Dermis microvascular lymphatic vessel endothelial cell (primary cell): ENCODE measurements around the gene TMEM169. TPM values are rescaled to one million over a fixed set of nuclear protein-coding genes. Genes with fewer than 3 reads are reported as not detected.

Source experiments
- DNase-seq, 2 donors: peaks; one replicate each; pipeline versions ENCODE4 v3.0.0 to v3.0.0-alpha.2; 2010; ENCODE audit warnings: low read depth in 2 of 2
- total RNA-seq: library from RNA; depleted of rRNA; stranded (reverse); fragments of >200 nt; gene quantifications from 2 replicates; pipeline ENCODE4 v1.2.1, GENCODE V29; 2014

Gene TMEM169, protein sequence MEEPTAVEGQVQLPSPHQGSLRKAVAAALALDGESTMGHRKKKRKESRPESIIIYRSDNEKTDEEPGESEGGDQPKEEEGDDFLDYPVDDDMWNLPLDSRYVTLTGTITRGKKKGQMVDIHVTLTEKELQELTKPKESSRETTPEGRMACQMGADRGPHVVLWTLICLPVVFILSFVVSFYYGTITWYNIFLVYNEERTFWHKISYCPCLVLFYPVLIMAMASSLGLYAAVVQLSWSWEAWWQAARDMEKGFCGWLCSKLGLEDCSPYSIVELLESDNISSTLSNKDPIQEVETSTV
- 0.13 TPM in 2 replicates for total RNA-seq

- peak in 1 of 2 donors; percentile 47 for DNase-seq
Observed at GRCh38 chr2:216081487-216082116, at the start of gene TMEM169, which contains the start of gene PECR. TSS of gene TMEM169 (plus strand) at chr2:216081919. CDS start at chr2:216095964, 14,045 bp downstream. TSS of gene PECR (minus strand) at chr2:216081809. CDS start at chr2:216081741, 68 bp downstream.

DNA sequence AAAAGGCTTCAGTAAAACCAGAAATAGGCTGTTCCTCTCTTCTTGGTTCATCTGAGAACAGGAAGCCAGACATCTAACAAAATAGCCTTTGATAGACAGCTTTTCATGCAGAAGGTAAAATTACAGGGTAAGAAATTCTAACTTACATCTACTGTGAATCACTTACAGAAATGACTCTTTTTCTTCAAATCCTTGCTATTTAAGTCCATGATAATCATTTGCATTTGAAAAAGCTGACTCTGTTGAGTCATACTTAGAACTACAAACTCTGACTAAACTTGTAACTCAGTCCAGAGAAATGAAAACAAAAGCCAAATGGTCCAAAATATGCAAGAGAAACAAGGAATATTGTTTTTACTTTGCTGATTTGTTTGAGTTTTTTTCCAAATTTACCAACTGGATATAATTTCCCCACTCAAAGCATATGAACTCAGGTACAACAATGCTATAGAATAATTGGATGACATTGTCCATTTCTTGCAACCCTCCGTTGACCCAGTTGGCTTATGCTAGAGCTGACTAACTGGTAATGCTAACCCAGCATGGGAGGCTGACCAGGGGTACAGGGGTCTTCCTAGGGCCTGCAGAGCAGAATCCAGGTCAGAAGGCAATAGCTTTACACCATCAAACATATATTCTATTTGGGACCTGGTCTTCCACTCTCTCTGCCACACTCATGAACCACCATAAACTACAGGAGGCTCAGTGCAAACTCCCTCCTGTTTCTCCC, 49.6 kb upstream of the TMEM169 start:
- no peak for DNase-seq

DNA sequence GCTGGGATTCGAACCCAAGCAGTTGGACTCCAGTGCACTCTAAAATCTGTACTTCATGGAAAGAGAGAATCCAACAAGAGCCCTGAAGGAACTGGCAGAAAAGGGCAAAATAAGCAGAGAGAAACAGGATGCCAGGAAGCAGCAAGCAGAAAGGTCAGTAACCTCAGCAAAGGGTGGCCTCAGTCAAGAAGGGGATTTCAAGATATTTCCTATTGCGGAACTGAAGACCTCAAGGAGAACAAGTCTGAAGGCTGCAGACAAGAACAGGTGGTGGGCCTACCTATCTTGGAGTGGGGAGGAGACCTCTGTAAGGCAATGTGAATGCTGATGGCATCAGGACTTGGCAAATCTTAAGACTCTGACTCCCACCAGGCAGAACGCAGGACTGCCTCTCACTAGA, 48.3 kb upstream of the TMEM169 start:
- no peak for DNase-seq

- DNase-seq: peak; percentile 45 to 65
Observed at GRCh38 chr2:216034065-216034464, 47.7 kb upstream of the TMEM169 start.

- DNase-seq: no peak
Observed at GRCh38 chr2:216039918-216040317, 41.8 kb upstream of the TMEM169 start.

GRCh38 chr2:216041438-216041837, 40.3 kb upstream of the TMEM169 start:
- DNase-seq: no peak

DNA sequence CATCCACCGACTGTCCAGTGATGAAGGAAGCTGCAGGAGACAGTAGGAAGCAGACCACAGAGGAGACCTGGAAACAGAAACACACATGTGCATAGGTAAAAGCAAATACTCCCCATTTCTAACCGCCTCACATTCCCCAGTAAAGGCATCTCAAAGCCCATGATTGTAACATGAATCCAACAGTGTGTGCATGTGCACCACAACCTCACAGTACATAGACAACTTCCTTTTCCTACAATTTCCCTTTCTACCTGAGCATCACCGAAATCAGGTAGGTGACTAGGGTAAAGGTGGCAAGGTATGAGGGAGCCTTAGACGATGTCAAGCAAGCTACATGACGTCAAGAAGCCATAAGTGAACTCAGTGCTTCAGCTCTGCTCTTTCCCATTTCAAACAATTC, 37.8 kb upstream of the TMEM169 start:
- DNase-seq: no peak

DNA sequence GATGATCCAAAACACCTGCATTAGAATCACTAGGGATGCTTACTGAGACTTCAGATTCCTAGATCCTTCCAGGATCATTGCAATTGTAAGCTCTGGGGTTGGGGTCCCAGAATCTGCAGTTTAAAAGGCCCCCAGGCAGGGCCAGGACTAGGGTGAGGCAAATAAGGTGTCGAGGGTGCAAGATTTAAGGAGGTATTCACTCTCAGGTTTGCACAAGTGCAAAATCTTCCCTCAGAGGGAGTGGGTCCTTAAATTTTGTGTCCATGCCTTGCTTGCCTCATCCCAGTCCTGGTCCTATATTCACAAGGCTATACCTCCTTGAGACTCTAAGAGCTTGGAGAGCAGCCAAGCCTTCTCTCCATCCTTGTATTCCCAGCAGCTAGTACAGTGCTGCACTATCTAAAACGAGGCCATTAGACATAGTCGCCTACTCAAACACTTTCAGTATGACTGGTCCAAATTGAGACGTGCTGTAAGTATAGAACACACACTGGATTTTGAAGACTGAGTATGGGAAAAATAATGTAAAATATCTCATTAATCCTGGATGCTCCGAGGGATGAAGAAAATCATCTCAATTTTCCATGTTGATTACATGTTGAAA, 36.7 kb upstream of the TMEM169 start:
- DNase-seq: no peak

DNA sequence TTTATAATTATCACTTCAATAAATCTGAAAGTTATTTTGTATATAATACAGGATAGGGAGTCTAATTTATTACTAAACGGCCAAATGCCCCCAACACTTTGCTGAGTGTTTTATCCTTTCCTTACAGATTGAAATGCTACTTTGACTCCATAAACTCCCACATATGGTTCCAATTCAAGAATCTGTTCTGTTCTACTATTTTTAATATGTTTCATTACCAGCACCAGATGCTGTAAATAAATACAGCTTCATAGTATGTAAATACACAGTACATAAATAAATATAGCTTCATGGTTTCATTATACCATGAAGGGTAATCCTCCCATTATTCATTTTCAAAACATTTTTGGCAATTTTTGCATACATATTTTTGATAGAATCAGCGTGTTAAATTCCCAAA, 34.3 kb upstream of the TMEM169 start:
- no peak for DNase-seq

DNA sequence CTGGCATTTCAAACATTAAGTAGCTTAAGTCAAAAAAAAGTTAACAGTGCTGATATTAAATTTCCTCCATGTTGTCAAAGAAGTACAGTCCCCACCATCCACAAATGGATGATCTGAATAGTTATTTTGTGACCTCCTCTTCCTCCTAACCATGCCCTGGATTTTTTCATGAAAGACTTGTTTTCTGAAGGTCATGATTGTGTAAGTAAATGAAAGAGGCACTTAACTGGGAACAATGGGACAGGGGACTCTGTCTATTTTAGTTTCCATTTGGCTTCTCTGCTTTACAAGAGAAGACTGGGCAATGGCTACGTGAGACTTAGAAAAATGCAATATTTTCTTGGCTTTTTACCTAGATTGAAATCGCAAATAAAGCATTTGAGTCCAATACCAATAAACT, 32.3 kb upstream of the TMEM169 start:
- DNase-seq: no peak

GRCh38 chr2:216051350-216051749, 30.4 kb upstream of the TMEM169 start:
- no peak for DNase-seq

DNA sequence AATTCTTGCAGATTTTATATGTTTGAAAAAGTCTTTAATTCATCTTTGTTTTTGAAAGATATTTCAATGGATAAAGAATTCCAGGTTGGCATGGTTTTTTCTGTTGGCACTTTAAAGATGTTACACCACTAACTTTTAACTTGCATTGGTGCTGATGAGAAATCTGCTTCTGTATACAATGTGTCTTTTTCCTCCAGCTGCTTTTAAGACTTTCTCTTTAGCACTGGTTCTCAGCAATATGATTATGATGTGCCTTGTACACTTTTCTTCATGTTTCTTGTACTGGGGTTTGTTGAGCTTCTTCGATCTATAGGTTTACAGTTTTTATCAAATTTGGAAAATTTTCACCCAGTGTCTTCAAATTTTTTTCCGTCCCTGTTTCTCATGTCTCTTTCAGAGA, 29.3 kb upstream of the TMEM169 start:
- DNase-seq: no peak

DNA sequence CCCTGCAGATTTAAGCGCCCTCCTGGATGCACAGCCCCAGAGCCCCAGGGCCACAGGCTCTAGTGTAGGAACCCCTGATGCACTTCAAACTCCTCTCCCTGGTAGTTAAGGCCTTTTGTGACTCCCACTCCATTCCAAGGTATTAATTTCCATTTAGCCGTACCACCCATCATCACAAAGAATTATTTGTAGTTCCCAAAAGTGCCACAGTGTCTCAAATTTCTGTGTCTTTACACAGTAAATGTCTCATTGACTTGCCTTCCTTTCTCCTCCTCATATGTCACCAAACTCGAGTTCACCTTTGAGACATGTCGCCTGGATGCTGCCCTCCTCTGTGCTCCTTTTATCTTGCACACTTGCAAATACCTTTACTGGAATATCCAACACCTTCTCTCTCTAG, 26.0 kb upstream of the TMEM169 start:
- DNase-seq: no peak

- DNase-seq: peak in 1 of 2 donors; percentile 24
Observed at GRCh38 chr2:216056739-216057138, 25.0 kb upstream of the TMEM169 start.

GRCh38 chr2:216057688-216058193, 24.0 kb upstream of the TMEM169 start:
- DNase-seq: no peak

DNA sequence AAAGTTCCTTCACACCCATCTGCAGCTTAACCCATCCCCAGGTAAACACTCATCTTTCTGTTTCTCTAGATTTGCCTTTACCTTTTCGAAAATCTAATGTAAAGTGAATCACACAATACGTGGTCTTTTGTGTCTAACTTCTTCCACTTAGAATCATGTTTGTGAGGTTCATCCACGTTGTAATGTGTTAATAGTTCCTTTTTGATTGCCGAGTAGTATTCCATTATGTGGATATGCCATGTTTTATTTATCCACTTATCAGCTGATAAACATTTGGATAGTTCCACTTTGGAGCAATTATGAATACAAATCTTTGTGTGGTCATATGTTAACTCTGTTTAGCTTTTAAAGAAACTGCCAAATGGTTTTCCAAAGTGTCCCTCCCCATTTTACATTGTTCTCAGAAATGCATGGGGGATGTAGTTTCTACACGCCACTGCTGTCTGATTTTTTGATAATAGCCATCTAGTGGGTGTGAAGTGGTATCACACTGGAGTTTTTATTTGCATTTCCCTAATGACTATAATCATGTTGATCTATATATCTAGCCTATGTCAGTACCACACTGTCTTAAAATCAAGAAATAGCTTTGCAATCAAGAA, 22.4 kb upstream of the TMEM169 start:
- no peak for DNase-seq

GRCh38 chr2:216064014-216064630, 17.6 kb upstream of the TMEM169 start:
- DNase-seq: no peak

GRCh38 chr2:216064665-216065064, 17.1 kb upstream of the TMEM169 start:
- DNase-seq: no peak

DNA sequence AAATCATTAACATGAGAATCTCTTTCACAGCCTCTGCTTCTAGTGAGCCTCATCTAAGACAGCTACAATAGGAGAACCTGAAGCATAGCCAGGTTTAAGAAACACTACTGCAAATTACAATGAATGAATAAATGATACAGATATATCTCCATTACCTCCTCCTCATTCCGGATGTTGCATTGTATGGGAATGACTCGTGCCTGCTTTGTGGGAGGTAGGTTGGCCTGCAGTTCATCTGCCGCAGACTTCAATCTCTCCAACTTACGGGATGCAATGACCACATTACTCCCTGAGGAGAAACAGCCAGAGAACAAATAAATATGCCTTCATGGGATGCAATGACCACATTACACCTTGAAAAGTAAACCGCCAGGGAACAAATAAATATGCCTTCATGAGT, 15.5 kb upstream of the TMEM169 start:
- DNase-seq: no peak

GRCh38 chr2:216069028-216069427, 12.7 kb upstream of the TMEM169 start:
- no peak for DNase-seq

- no peak for DNase-seq
Observed at GRCh38 chr2:216070195-216070594, 11.5 kb upstream of the TMEM169 start.
